ENCODE data around the gene ASCC3. TPM values are rescaled to one million over a fixed set of nuclear protein-coding genes. Genes with fewer than 3 reads are reported as not detected.

ASCC3 gene
- total and polyA plus RNA-seq, 2 experiments from 2014 or later, result 34.0 to 77.6 TPM

DNA sequence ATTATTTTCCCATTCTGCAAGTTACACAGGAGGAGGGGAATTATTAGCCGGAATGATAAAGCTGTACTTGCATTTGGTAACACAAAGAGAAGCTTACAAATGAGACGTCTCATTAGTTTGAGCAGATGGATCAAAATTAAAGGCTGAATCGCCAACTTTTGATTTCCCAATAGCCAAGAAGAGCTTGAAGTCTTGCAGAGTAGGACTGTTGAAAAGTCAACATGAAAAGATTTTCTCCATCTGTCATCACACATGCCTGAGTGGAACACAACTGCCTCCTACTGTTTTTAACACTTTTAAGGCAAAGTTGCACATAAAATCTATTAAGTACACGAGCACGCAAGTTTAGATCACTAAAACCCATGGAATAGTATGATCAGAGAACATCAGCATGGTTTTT is 176.2 kb downstream of the ASCC3 start:
- Histone ChIP-seq H3K27ac (no peak overlapping the region), H3K4me1 (ENCODE audit: insufficient read depth) (no peaks in the 10 kb centered on the region), H3K27me3 (no peaks in the 10 kb centered on the region), H2AFZ (no peak overlapping the region), H3K36me3 (replicated peaks; ENCODE audit: insufficient read depth, low read depth) (no peaks in the 10 kb centered on the region), H4K20me1 (ENCODE audit: insufficient read depth, poor library complexity, severe bottlenecking) (no peaks in the 10 kb centered on the region), H3K4me2 (no peak overlapping the region), H3K4me3 (no peak overlapping the region), H3K79me2 (no peaks in the 10 kb centered on the region), H3K9me2 (replicated peaks; ENCODE audit: insufficient read depth) (no peaks in the 10 kb centered on the region), H3K9me3 (ENCODE audit: low read depth) (no peaks in the 10 kb centered on the region)
- DNase-seq (ENCODE audit: low spot score), result no peak
- TF ChIP-seq EZH2phosphoT487 (IDR thresholded peaks at IDR 0.05; ENCODE audit: low read depth, severe bottlenecking, unreplicated experiment) (no peak), EZH2 (IDR thresholded peaks at IDR 0.05; ENCODE audit: borderline replicate concordance) (no peak)
- TF ChIP-seq, protein P1, sequence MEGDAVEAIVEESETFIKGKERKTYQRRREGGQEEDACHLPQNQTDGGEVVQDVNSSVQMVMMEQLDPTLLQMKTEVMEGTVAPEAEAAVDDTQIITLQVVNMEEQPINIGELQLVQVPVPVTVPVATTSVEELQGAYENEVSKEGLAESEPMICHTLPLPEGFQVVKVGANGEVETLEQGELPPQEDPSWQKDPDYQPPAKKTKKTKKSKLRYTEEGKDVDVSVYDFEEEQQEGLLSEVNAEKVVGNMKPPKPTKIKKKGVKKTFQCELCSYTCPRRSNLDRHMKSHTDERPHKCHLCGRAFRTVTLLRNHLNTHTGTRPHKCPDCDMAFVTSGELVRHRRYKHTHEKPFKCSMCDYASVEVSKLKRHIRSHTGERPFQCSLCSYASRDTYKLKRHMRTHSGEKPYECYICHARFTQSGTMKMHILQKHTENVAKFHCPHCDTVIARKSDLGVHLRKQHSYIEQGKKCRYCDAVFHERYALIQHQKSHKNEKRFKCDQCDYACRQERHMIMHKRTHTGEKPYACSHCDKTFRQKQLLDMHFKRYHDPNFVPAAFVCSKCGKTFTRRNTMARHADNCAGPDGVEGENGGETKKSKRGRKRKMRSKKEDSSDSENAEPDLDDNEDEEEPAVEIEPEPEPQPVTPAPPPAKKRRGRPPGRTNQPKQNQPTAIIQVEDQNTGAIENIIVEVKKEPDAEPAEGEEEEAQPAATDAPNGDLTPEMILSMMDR (IDR thresholded peaks at IDR 0.05; ENCODE audit: poor library complexity), result no peak
- 93% methylated on average over 5 of the region's 5 CpGs for WGBS (ENCODE audit: low lambda C conversion rate, missing lambda C conversion rate)

- no peak overlapping the region for H2AFZ ChIP-seq
- H4K20me1 ChIP-seq (ENCODE audit: insufficient read depth, poor library complexity, severe bottlenecking), result no peaks in the 10 kb centered on the region
- no peaks in the 10 kb centered on the region for H3K27me3 ChIP-seq
- 100% methylated on average over 2 of the region's 2 CpGs for WGBS (ENCODE audit: low lambda C conversion rate, missing lambda C conversion rate)
- no peaks in the 10 kb centered on the region for H3K36me3 ChIP-seq (replicated peaks; ENCODE audit: insufficient read depth, low read depth)
- DNase-seq (ENCODE audit: low spot score), result no peak
- H3K4me1 ChIP-seq (ENCODE audit: insufficient read depth), result no peaks in the 10 kb centered on the region
- no peak overlapping the region for H3K4me3 ChIP-seq
- H3K79me2 ChIP-seq, result no peaks in the 10 kb centered on the region
- no peak overlapping the region for H3K4me2 ChIP-seq
- no peak for TF ChIP-seq EZH2 (IDR thresholded peaks at IDR 0.05; ENCODE audit: borderline replicate concordance)
- TF ChIP-seq, protein P1 (IDR thresholded peaks at IDR 0.05; ENCODE audit: poor library complexity), result no peak
- no peak for TF ChIP-seq EZH2phosphoT487 (IDR thresholded peaks at IDR 0.05; ENCODE audit: low read depth, severe bottlenecking, unreplicated experiment)
- H3K27ac ChIP-seq, result no peak overlapping the region
- no peaks in the 10 kb centered on the region for H3K9me3 ChIP-seq (ENCODE audit: low read depth)
- no peaks in the 10 kb centered on the region for H3K9me2 ChIP-seq (replicated peaks; ENCODE audit: insufficient read depth)
These were observed 179.4 kb downstream of the ASCC3 start for GRCh38 chr6:100701728-100702127.

- no peaks in the 10 kb centered on the region for H3K79me2 ChIP-seq
- WGBS (ENCODE audit: low lambda C conversion rate, missing lambda C conversion rate), result 97% methylated on average over 3 of the region's 3 CpGs
- no peaks in the 10 kb centered on the region for H3K9me2 ChIP-seq (replicated peaks; ENCODE audit: insufficient read depth)
- no peak overlapping the region for H3K4me2 ChIP-seq
- H3K9me3 ChIP-seq (ENCODE audit: low read depth), result no peaks in the 10 kb centered on the region
- H3K27me3 ChIP-seq, result no peaks in the 10 kb centered on the region
- DNase-seq (ENCODE audit: low spot score), result no peak
- no peaks in the 10 kb centered on the region for H3K4me1 ChIP-seq (ENCODE audit: insufficient read depth)
- H3K27ac ChIP-seq, result no peak overlapping the region
- H3K36me3 ChIP-seq (replicated peaks; ENCODE audit: insufficient read depth, low read depth), result no peaks in the 10 kb centered on the region
- TF ChIP-seq EZH2 (IDR thresholded peaks at IDR 0.05; ENCODE audit: borderline replicate concordance), result no peak
- no peak for TF ChIP-seq EZH2phosphoT487 (IDR thresholded peaks at IDR 0.05; ENCODE audit: low read depth, severe bottlenecking, unreplicated experiment)
- TF ChIP-seq, protein P1 (IDR thresholded peaks at IDR 0.05; ENCODE audit: poor library complexity), result no peak
- no peak overlapping the region for H3K4me3 ChIP-seq
- H2AFZ ChIP-seq, result no peak overlapping the region
- no peaks in the 10 kb centered on the region for H4K20me1 ChIP-seq (ENCODE audit: insufficient read depth, poor library complexity, severe bottlenecking)
These were observed 181.1 kb downstream of the ASCC3 start for GRCh38 chr6:100700009-100700408.

DNA sequence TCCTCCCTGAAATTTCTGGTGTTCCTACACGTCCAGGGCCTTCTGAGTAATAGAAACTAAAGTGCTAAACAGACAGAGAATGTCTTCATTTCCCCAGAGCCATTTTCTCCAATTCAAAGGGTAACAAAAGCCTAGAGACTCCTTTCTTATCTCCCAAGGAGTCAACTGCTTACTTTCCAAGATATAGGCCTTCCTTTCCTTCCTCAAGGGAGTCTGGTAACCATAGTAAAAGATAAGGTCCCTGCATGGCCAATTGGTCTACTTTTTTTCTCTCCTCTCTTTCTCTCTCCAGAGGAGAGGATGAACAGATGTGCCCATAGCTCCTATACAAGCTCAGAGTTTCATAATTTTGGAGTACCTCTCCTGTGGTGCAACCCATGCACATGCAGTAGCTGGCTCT is 185.7 kb downstream of the ASCC3 start:
- 80% methylated on average over 1 of the region's 1 CpG for WGBS (ENCODE audit: low lambda C conversion rate, missing lambda C conversion rate)
- no peaks in the 10 kb centered on the region for H3K79me2 ChIP-seq
- H3K27me3 ChIP-seq, result no peaks in the 10 kb centered on the region
- DNase-seq (ENCODE audit: low spot score), result no peak
- H3K4me1 ChIP-seq (ENCODE audit: insufficient read depth), result no peaks in the 10 kb centered on the region
- H3K4me3 ChIP-seq, result no peak overlapping the region
- H2AFZ ChIP-seq, result no peak overlapping the region
- TF ChIP-seq, protein P1 (IDR thresholded peaks at IDR 0.05; ENCODE audit: poor library complexity), result no peak
- no peak for TF ChIP-seq EZH2 (IDR thresholded peaks at IDR 0.05; ENCODE audit: borderline replicate concordance)
- no peak for TF ChIP-seq EZH2phosphoT487 (IDR thresholded peaks at IDR 0.05; ENCODE audit: low read depth, severe bottlenecking, unreplicated experiment)
- no peaks in the 10 kb centered on the region for H4K20me1 ChIP-seq (ENCODE audit: insufficient read depth, poor library complexity, severe bottlenecking)
- no peak overlapping the region for H3K27ac ChIP-seq
- no peaks in the 10 kb centered on the region for H3K9me3 ChIP-seq (ENCODE audit: low read depth)
- no peak overlapping the region for H3K4me2 ChIP-seq
- no peaks in the 10 kb centered on the region for H3K9me2 ChIP-seq (replicated peaks; ENCODE audit: insufficient read depth)
- H3K36me3 ChIP-seq (replicated peaks; ENCODE audit: insufficient read depth, low read depth), result no peaks in the 10 kb centered on the region

Data from hepatocyte (in vitro differentiated cells).